Raji (cell line): ENCODE measurements around the gene KRT39.

Experiments used
- POLR2A ChIP-seq: IDR thresholded peaks from 2 replicates; pipeline ENCODE4 v1.6.1; 2011; ENCODE audit warnings: low read depth, low read length, control low read depth; ENCODE audit not compliant: insufficient read depth

KRT39 gene

DNA sequence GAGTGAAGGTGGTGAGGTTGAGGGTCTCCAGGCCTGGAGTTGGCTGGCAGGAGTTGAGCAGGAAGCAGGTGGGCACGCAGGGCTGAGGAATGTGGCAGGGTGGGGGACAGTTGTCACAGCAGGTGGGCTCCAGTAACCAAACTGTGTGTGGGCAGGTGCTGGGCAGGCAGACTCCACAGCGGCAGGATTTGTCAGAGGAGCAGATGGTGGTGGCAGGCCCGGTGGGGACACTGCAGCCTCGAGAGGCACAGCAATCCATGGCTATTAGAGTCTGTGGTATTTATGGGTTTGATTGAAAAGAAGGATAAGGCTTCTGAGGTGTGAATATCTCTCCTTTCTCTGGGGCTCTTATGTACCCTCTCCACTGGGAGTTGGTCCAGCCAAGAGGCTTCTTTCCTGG lies 27.1 kb upstream of the KRT39 start, which contains the start of gene KRTAP3-3:
Gene KRTAP3-3 (minus strand): TSS at position 326 of the 400 bp plus-strand sequence. CDS start 67 bp downstream, at position 259.
- TF ChIP-seq POLR2A = no peak

DNA sequence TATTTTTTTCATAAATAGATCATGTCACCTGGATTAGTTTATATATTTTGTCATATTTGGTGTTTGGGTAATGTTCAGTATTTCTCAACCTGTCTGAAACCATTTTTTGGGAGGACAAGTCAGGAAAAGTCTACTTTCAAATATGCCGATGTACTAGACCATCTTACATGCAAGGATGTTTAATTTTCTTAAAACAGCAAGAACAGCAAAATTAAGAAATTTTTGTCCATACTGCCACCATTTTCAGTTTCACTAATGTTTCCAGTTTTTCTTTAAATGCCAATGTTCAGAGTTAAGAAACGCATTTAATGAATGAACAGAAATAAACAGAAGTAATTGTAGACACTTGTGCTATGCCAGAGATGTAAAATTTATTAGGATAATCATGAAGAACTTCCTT lies 26.3 kb upstream of the KRT39 start:
- TF ChIP-seq POLR2A = no peak

DNA sequence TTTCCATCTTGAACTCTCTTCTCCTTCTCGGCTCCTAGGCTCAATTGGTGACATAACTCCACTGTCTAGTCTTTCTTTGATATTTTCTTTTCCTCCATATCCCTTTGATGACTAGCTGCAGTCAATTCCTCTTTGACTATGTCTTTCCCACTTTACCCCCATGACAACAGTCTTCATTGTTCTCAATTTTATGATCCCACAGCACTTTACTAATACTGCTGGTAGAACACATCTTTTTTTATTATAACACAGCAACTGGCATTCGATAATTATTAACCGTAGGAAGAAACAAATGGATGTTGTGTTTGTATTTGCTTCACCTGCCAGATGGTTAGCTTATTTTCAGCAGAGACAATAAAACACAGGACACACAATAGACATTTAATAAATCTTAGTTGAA lies 25.9 kb upstream of the KRT39 start:
- no peak for TF ChIP-seq POLR2A

GRCh38 chr17:40986920-40987319 lies 20.2 kb upstream of the KRT39 start:
- no peak for TF ChIP-seq POLR2A

- TF ChIP-seq POLR2A = no peak
Measured at GRCh38 chr17:40984226-40984625, 17.5 kb upstream of the KRT39 start, which contains the start of gene KRT40. Gene KRT40, minus strand, starts transcription at chr17:40984326. Its CDS starts 53 bp downstream, at chr17:40984273.

GRCh38 chr17:40981115-40981514 lies 14.4 kb upstream of the KRT39 start:
- TF ChIP-seq POLR2A = no peak

DNA sequence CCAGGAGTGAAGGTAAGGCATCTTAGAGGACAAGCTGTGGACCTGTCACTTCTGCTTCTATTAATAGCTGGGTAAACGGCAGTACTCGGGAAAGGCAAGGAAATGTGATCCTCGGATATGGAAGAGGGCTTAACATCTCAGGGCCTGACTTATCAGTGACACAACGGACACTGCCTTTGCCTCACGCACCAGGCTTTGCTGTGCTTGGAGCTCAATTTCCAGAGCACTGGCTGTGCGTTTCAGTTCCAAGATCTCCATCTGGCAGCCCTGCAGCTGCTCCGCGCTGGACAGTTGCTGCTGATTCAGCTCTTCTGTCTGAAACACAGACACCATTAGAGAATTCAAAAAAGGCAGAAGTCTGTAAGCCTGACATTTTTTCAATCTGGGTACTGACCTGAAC lies 13.8 kb upstream of the KRT39 start:
- no peak for TF ChIP-seq POLR2A

DNA sequence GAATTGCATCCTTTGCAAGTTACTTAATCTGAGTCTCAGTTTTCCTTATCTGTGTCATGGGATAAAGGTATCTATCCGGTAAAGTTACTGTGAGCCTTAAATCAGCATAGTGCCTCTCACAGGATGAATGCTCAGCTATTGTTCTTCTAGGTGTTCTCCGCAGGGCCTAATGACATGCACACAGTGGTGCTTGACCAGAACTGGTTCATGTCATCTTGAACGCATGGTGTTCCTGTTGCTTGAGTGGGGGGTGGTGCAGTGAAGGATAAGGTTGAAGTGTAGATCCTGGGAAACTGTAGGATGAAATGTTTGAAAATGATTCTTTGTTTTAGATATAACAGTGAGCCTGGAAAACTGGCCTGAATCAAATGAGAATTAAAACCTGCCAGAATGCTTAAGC lies 13.4 kb upstream of the KRT39 start:
- no peak for TF ChIP-seq POLR2A

DNA sequence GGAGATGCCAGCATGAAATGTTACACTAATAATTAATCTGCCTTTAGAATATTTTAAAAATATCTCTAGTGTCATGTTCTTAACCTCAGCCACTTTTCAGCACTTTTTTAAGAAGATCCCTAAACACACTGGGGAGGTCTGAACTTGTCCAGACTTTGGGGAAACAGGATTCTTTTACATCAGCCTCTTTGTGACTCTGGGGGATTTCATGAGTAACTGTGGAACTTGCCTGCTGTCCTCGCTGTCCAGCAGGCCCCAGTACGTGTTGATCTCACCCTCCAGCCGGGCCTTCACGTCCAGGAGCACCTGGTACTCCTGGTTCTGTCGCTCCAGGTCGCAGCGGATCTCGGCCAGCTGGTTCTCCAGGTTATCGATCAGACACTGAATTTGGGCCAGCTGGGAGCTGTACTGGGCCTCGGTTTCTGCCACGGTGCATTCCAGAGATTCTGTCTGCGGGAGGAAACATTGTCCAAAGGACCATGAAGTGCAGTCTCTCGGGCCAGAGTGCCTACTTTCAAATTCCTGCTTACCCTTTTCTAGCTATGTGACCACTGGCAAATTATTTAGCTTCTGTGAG lies 11.9 kb upstream of the KRT39 start:
- TF ChIP-seq POLR2A = no peak

DNA sequence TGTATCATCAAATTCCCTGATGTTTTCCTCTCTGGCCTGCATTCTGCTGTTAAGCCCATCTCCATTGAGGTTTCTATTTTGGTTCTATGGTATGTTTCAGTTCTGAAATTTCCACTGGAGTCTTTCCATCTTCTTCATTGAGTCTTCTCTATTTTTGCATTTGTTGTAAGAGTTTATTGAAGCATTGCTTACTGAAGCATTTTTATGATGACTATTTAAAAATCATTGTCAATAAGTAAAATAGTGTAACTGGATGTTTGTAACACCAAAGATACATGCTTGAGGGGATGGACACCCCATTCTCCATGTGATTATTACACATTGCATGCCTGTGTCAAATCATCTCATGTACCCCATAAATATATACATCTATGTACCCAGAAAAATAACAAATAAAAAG lies 8.8 kb upstream of the KRT39 start:
- TF ChIP-seq POLR2A = no peak

DNA sequence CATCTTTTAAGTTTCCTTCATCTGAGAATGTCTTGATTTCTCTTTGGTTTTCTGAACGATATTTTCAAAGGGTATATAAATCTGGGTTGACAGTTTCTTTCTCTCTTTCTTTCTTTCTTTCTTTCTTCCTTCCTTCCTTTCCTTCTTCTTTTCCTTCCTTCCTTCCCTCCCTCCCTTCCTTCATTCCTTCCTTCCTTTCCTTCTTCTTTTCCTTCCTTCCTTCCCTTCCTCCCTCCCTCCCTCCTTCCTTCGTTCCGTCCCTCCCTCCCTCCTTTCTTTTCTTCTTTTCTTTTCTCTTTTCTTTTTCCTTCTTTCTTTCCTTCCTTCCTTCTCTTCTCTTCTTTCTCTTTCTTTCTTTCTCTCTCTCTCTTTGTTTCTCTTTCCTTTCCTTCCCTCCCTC lies 7.6 kb upstream of the KRT39 start:
- no peak for TF ChIP-seq POLR2A

GRCh38 chr17:40967582-40967981 lies 834 bp upstream of the KRT39 start:
- TF ChIP-seq POLR2A = no peak

GRCh38 chr17:40963838-40964237 lies 2.9 kb downstream of the KRT39 start:
- TF ChIP-seq POLR2A = no peak

DNA sequence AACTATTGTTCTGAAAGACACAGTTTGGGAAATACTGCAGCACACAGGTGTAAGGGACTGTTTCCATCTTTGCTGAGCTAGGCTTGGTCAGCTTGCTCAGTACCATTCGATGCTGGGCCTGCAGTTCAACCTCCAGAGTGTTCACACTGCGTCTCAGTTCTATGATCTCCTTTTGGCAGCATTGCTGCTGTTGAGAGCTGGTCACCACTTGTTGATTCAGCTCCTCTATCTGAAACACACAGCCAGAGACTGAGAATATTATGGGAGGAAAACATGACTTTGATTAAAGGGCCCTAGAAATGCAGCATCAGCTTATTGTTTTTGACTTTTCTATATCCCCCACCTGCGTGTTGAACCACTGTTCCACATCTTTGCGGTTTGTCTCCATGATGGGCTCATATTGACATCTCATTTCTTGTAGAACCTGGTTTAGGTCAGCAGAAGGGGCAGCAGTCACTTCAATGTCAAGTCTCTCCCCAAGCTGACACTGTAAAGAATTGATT lies 4.6 kb downstream of the KRT39 start:
- no peak for TF ChIP-seq POLR2A

GRCh38 chr17:40961591-40961990 lies 5.2 kb downstream of the KRT39 start:
- TF ChIP-seq POLR2A = no peak

- no peak for TF ChIP-seq POLR2A
Measured at GRCh38 chr17:40960144-40960543, 6.6 kb downstream of the KRT39 start.
